GM21447 (cell line): Measurements from ENCODE around the gene FNIP1.
"Not testable (repeated sequence)": the region's sequence is repeated elsewhere in the genome, so short reads cannot be mapped to it uniquely, and the experiment has no call there.

Experiments used
- ATAC-seq: cut with Tn5 transposase; IDR thresholded peaks from one replicate; pipeline ENCODE4 v1.9.1; 2021; ENCODE audit not compliant: unreplicated experiment

Gene FNIP1

GRCh38 chr5:131641494-131641893 lies 155.3 kb downstream of the FNIP1 start:
- no peak for ATAC-seq

- no peak for ATAC-seq
These were observed 156.6 kb downstream of the FNIP1 start for GRCh38 chr5:131640043-131640856.

- ATAC-seq: no peak
These were observed 157.7 kb downstream of the FNIP1 start for GRCh38 chr5:131639148-131639547.

GRCh38 chr5:131637694-131638093 lies 159.1 kb downstream of the FNIP1 start:
- no peak for ATAC-seq

- no peak for ATAC-seq
These were observed 160.9 kb downstream of the FNIP1 start for GRCh38 chr5:131635684-131636572.

- peak; percentile 90 for ATAC-seq
These were observed 161.7 kb downstream of the FNIP1 start, which contains the start of gene RAPGEF6 for GRCh38 chr5:131634996-131635683. Gene RAPGEF6, minus strand, starts transcription at chr5:131635229. Its CDS starts 199 bp downstream, at chr5:131635030.

- peak; percentile 30 for ATAC-seq
These were observed 162.2 kb downstream of the FNIP1 start for GRCh38 chr5:131634666-131634995.

- no peak for ATAC-seq
These were observed 162.6 kb downstream of the FNIP1 start for GRCh38 chr5:131634238-131634637.

GRCh38 chr5:131633830-131634229 lies 163.0 kb downstream of the FNIP1 start:
- ATAC-seq: no peak

GRCh38 chr5:131630963-131631350 lies 165.9 kb downstream of the FNIP1 start:
- no peak for ATAC-seq

GRCh38 chr5:131630208-131630962 lies 166.4 kb downstream of the FNIP1 start:
- no peak for ATAC-seq

GRCh38 chr5:131628990-131629389 lies 167.8 kb downstream of the FNIP1 start:
- ATAC-seq: no peak

- ATAC-seq: no peak
These were observed 169.5 kb downstream of the FNIP1 start for GRCh38 chr5:131627207-131627865.

- no peak for ATAC-seq
These were observed 174.2 kb downstream of the FNIP1 start for GRCh38 chr5:131622633-131623032.

GRCh38 chr5:131621164-131621563 lies 175.7 kb downstream of the FNIP1 start:
- not testable (repeated sequence) for ATAC-seq

- ATAC-seq: no peak
These were observed 177.7 kb downstream of the FNIP1 start for GRCh38 chr5:131619102-131619501.

GRCh38 chr5:131617140-131617822 lies 179.5 kb downstream of the FNIP1 start:
- no peak for ATAC-seq

GRCh38 chr5:131615957-131616356 lies 180.9 kb downstream of the FNIP1 start:
- ATAC-seq: no peak

GRCh38 chr5:131613423-131613822 lies 183.4 kb downstream of the FNIP1 start:
- no peak for ATAC-seq

- ATAC-seq: no peak
These were observed 185.8 kb downstream of the FNIP1 start for GRCh38 chr5:131611064-131611381.
